Measurements from ENCODE around the gene TBX21.
A peak's percentile ranks its signal among the peaks of the same experiment; 100 is the strongest.

Gene TBX21

DNA sequence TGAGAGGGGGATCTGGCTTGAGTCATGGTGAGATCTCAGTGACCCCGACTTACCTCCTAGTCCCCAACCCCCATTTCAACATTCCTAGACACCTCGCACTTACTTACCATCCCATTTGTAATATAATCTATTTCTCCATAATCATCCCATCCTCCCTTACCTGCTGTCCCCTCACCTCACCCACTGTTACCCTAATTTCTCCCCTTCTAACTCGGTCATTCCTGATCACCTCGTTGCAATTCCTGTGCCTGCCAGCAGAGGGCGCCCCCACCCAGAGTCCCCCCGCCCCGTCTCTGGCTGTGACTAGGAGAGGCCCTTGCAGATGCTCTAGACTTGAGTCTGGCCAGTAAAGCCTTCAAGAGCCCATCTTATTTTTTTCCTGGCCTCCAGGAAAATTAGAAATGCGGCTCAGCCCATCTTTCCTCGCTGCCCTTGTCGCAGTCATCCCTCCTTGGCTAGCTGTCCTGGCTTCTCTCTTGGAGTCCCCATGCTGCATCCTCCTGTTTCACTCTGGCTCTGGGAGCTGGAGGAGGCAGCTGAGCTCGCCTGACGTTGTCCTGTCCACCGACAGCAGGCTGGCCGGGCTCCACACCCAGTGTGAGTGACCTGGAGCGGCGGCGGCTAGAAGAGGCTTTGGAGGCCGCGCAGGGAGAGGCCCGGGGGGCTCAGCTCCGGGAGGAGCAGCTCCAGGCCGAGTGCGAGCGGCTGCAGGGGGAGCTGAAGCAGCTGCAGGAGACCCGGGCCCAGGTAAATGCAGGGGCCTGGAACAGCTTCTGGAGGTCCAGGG lies 34.1 kb upstream of the TBX21 start:
- peak; percentile 76 for DNase-seq (ENCODE audit: low spot score)

- no peak for DNase-seq (ENCODE audit: low spot score)
Observed at GRCh38 chr17:47699536-47699840, 33.5 kb upstream of the TBX21 start.

- DNase-seq (ENCODE audit: low spot score) = no peak
Observed at GRCh38 chr17:47700471-47701449, 32.3 kb upstream of the TBX21 start.

DNA sequence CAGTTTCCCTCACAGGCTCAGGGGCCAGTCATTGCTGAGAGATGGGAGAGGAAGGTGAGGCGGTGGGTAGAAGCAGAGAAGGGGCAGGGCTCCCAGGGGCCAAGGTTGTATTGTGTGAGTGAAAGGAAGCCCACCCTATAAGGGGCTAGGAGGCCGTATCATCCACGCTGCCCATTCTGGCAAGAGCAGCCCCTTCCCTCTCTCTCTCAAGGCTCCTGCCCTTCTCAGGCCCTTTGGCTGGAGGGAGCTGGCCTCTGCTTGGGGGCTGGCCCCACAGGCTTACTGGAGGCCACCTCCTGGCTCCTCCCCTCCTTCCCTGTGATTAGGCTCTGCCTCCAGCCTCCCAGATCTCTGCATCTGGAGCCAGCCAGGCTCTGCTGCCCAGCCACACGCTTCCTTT lies 31.4 kb upstream of the TBX21 start:
- DNase-seq (ENCODE audit: low spot score) = no peak

DNA sequence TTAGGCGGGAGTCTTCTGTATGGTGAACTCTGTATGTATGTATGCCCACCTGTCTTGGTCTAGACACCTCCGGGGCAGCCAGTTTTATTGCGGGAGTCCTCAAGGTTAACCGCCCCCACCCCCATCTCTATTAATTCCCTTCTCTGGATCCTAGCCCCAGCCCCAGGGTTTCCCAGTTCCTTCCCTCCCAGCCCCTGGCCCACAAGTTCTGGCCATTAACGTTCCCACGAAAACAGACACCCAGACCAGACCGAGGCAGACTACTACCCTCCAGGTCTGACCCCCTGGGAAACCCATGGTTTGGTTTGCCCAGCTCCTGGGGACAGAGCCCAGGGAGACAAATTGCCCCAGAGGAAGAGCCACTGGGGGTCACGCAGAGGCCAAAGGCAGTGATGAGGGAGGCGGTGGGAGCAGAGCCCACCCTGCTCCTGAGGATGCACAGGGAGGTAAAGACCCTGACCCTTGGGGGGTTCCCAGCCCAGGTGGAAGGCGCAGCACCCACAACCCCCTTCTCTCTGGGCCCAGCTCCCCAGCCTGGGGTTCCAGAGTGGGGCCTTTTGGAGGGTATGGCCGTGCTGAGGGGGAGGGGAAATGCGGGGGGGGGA lies 30.5 kb upstream of the TBX21 start:
- no peak for DNase-seq (ENCODE audit: low spot score)

DNA sequence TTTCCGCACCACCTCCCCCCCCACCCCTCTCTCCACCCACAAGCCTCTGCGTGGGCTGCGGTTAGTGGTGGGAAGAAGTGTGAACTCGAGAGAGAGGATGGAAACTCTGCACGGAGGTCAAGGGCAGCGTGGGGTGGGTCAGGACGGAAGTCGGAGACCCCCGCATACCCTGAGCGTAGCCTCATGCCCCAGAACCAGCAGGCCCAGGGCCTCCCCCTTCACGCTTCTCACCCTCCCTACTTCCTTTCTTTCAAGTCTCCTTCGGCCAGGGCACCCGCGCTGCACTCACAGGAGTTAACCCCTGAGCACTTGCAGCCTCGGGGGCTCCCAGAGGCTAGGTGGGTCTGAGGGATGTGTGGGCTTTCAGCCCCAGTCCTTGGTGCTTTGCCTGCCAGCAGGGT lies 29.8 kb upstream of the TBX21 start:
- peak; percentile 48 for DNase-seq (ENCODE audit: low spot score)

GRCh38 chr17:47703671-47704070 lies 29.4 kb upstream of the TBX21 start:
- no peak for DNase-seq (ENCODE audit: low spot score)

GRCh38 chr17:47704116-47704515 lies 28.9 kb upstream of the TBX21 start:
- DNase-seq (ENCODE audit: low spot score) = peak; percentile 46

GRCh38 chr17:47704736-47705135 lies 28.3 kb upstream of the TBX21 start:
- DNase-seq (ENCODE audit: low spot score) = no peak

DNA sequence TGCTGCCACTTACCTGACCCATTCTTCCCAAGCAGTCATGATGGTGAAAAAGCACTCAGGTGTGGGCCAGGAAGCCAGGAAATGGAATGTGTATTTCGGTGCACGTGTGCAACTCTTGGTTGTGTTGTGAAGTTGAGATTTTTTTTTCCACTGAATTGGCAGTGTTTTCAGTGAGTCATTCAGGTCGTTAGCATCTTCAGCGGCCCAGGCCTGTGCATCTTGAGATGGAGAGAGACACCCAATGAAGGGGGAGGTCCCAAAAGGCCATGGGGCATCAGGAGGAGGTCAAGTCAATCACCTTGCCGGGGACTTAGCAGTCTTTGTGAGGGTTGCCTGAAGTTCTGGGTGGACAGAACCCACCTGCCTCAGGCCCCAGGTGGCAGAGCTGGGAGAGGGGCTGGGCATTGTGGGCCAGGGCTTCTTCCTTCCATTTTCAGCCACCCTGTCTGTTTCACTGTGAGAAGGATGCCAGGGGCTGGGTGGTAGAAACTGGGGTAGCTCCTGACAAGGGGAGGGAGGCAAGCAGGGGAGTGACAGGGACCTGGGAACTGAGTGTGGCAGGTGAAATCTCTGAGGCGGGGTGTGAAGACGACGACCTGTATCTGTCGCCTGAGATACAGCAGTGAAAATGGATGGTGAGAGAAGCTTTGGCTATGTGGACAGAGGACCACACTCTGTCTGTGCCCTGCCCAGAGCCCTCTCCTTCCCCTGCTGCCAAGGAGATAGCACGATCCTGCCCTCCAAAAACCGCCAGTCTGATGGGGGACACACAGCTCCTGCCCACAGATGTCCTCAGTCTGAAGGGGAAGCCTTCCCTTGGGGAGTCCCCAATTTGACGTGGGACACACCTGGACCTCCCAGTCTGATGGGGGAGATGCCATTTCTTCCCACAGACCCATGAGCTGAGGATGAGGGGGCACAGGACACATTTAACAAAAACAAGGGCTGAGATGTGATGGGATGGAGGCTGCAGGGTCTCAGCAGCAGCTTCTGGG lies 27.2 kb upstream of the TBX21 start:
- DNase-seq (ENCODE audit: low spot score) = no peak

- DNase-seq (ENCODE audit: low spot score) = no peak
Observed at GRCh38 chr17:47707056-47707804, 25.8 kb upstream of the TBX21 start.

- no peak for DNase-seq (ENCODE audit: low spot score)
Observed at GRCh38 chr17:47707884-47708283, 25.2 kb upstream of the TBX21 start.

- no peak for DNase-seq (ENCODE audit: low spot score)
Observed at GRCh38 chr17:47708312-47708863, 24.6 kb upstream of the TBX21 start.

DNA sequence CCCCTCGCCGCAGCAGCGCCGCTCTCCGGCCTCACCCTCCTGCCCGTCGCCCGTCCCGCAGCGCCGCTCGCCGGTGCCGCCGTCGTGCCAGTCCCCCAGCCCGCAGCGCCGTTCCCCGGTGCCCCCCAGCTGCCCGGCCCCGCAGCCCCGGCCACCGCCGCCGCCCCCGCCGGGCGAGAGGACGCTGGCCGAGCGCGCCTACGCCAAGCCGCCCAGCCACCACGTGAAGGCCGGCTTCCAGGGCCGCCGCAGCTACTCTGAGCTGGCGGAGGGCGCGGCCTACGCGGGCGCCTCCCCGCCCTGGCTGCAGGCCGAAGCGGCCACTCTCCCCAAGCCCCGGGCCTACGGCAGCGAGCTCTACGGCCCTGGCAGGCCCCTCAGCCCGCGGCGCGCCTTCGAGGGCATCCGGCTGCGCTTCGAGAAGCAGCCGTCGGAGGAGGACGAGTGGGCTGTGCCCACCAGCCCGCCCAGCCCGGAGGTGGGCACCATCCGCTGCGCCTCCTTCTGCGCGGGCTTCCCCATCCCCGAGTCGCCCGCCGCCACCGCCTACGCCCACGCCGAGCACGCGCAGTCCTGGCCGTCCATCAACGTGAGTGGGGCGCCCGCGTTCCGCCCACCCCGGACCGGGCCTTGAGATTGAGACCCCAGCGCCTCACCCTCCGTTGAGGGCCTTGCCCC lies 24.0 kb upstream of the TBX21 start:
- no peak for DNase-seq (ENCODE audit: low spot score)

DNA sequence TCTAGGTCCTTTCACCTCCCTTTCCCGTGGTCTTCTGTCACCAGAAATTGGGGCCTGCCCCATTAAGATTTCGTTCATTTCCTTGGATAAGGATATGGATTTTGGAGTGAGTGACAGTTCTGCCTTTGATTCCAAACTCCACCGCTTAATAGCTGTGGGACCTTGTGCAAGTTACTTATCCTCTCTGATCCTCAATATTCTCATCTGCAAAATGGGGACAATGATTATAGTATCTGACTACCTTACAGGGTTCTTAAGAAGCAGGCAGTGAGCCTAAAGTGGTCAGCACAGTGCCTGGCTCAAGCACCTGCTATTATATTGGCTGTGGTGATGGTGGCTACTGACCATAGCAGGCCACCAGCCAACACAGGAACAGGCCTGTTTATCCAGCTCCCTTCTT lies 23.4 kb upstream of the TBX21 start:
- no peak for DNase-seq (ENCODE audit: low spot score)

DNA sequence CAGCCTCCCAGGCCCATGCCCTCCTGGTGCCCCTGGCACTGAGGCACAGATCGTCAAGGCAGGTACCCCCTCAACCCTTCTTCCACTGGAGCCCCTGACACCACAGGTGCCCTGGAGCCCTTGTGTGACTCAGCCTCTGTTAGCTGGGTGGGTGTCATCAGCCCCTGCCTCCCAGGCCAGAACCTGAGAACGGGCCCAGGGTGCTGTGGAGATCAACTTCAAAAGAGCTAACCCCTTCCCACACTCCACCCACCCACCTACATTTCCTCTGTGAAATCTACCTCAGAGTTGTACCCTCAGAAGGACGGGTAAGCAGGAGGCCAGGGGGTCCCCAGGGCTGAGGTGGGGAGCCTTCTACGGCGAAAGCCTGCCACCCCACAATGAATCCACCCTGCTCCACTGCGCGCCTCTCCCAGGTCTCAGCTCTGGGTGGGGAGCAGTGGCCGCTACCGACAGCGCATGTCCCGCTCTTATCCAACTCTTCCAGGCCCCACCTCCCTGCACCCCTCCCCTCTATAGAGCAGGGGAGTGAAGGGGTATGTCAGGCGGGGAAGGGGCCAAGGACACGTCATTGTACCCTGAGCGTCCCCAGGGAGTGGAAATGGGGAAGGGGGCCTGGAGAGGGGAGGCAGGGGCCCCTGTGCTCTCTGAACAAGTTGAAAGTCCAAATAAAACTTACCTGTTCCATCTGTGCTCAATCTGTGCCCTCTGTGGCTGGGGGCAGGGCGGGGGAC lies 21.5 kb upstream of the TBX21 start:
- DNase-seq (ENCODE audit: low spot score) = no peak

GRCh38 chr17:47712330-47713023 lies 20.6 kb upstream of the TBX21 start:
- no peak for DNase-seq (ENCODE audit: low spot score)

GRCh38 chr17:47713980-47714700 lies 18.9 kb upstream of the TBX21 start:
- DNase-seq (ENCODE audit: low spot score) = peak; percentile 70
